Measurements from ENCODE around the gene NT5C2. TPM values are rescaled to one million over a fixed set of nuclear protein-coding genes. Genes with fewer than 3 reads are reported as not detected.
"Not testable (repeated sequence)": the region's sequence is repeated elsewhere in the genome, so short reads cannot be mapped to it uniquely, and the experiment has no call there.

NT5C2 gene
- 10 to 100 TPM; 60.8 to 62.0 TPM for total RNA-seq

DNA sequence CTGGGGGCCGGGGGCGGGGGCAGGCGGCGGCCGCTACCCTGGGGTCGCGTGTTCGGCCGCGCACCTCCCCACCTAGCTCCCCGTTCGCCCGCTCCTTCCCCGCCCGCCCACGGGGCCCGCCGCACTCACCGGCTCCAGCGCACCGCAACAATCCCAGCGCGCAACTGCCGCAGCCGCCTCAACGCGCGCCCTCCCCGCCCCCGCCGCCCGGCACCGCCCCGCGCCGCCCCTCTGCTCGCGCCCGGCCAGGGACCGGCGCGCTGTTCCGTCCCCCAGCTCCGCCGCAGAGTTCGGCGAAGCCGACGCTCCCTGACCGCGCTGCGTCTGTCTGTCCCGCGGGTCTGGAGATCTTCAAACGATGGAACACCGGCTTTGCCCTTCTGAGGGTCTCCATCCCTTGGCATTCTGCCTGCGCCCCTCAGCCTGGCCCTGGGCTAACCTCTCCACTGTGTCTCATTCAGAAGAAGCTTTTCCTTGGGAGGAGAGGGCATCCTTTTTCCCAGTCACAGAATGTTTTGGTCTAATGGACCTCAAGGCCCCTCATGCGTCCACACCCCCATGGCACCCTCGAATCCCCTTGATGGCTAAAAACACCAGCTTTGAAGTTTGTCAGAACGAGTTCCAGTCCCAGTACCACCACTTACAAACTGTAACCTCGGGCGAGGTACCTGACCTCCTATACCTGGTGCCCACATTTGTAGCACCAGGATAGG is at the start of gene NT5C2:
Gene NT5C2 (minus strand): TSS at position 166 of the 713 bp plus-strand sequence. CDS start 18,314 bp downstream, outside the sequence.
- Mint-ChIP-seq H3K4me3 (peak within 1 kb of the TSS; percentile 98), H3K9me3 (ENCODE audit: insufficient read depth) (no peaks in the 10 kb centered on the region), H3K36me3 (ENCODE audit: low read depth) (peaks cover 18% of the 10 kb centered on the region), H3K4me1 (ENCODE audit: low read depth) (peaks cover 48% of the 10 kb centered on the region), H3K27ac (peak within 1 kb of the TSS; percentile 98), H3K27me3 (ENCODE audit: low read depth) (no peaks in the 10 kb centered on the region)
- ChIA-PET POLR2A (interaction anchor here (0.7 to 2.4 kb wide), 12 partner anchors 8 to 275 kb away, joined by 3 to 11 read pairs (median 6); partner anchors contain the start of genes ATP5MK, CNNM2, PDCD11 and TAF5), CTCF (interaction anchor here (0.6 to 2.0 kb wide), 6 partner anchors 51 to 276 kb away, joined by 3 to 10 read pairs (median 4); partner anchors contain the start of gene CNNM2)
- ATAC-seq = peak; percentile 92
- DNase-seq = peak; percentile 82

DNA sequence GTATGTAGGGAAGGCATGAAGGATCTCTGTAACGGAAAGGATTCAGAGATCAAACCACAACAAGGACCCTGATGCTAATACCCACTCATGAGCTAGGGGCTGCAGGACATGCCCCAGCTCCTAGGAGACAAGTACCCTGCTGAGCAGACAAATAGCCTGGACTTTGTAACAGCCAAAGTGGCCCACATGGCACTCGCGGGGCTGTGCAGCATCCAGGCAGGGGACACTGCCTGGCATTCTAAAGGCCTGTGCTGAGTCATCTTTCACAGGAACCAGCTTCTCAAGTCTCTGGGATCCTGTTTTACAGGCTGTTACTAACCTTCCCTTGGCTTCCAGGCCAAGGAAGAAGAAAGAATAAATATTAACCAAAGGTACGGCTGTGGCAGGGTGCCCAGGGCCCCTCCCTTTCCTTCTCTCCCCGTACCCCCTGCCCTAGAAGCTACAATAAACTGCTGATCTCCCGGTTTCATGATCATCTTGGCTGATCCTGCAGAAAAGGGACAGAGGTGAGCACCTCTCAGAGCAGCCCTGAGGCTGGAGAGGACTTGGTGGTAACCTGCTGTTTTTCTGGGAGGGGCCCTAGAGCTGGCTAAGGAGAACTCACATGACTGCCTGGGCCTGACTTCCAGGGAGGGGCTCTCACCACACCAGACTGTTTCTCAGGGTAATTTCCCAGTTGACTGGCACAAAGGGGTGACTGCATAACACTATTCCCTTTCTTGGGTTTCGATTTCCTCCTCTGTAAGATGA is 48.4 kb upstream of the NT5C2 start:
- Mint-ChIP-seq H3K27me3 (ENCODE audit: low read depth) (no peaks in the 10 kb centered on the region), H3K9me3 (ENCODE audit: insufficient read depth) (no peaks in the 10 kb centered on the region), H3K27ac (no peak overlapping the region), H3K36me3 (ENCODE audit: low read depth) (no peaks in the 10 kb centered on the region), H3K4me3 (no peak overlapping the region), H3K4me1 (ENCODE audit: low read depth) (peaks cover 19% of the 10 kb centered on the region)
- POLR2A ChIA-PET = interaction anchor here (1.3 kb wide), 1 partner anchor 49 kb away, joined by 3 read pairs; no protein-coding TSS in a partner anchor
- CTCF ChIA-PET = interaction anchor here (1.3 to 1.9 kb wide), 2 partner anchors 128 to 324 kb away, joined by 3 to 12 read pairs; partner anchors contain the start of gene CNNM2
- DNase-seq = no peak
- no peak for ATAC-seq

DNA sequence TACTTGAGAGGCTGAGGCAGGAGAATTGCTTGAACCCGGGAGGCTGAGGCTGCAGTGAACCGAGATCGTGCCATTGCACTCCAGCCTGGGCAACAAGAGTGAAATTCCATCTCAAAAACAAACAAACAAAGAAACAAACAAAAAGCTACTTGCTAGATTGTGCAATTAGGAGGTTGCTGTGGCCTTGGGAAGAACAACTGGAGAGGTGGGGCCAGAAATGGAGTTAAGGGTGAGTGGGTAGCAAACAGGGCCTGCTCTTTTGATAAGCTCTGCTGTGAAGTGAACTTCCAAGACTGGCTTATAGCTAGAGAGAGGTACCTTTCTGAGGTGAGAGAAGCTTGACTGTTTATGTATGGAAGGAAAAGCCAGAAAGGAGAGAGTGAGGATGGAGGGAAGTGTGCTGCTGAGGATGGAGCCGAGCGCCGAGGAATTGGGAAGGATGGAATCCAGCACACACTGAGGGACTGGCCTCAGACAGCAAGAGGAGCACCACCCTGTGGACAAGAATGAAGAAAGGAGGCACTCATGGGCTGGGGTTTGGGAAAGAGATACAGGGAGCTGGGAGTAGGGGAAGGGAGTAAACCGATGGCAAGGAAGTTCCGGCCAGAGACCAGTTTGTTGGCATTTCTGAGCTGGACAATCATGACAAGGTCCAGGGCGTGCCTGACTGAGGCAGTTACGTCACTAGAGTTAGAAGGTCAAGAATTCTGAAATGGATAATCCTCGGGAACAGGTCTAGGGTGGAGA is 45.6 kb upstream of the NT5C2 start:
- DNase-seq (no peak), ATAC-seq (no peak)
- peaks cover 14% of the 10 kb centered on the region for H3K4me1 Mint-ChIP-seq (ENCODE audit: low read depth)
- H3K4me3 Mint-ChIP-seq = no peak overlapping the region
- H3K36me3 Mint-ChIP-seq (ENCODE audit: low read depth) = no peaks in the 10 kb centered on the region
- ChIA-PET CTCF (interaction anchor here (1.5 to 2.2 kb wide), 3 partner anchors 47 to 336 kb away, joined by 3 to 6 read pairs (median 4); partner anchors contain the start of gene CNNM2), POLR2A (interaction anchor here (0.6 to 1.5 kb wide), 3 partner anchors 34 to 51 kb away, joined by 3 to 6 read pairs (median 3); partner anchors contain the start of gene NT5C2)
- no peak overlapping the region for H3K27ac Mint-ChIP-seq
- H3K9me3 Mint-ChIP-seq (ENCODE audit: insufficient read depth) = no peaks in the 10 kb centered on the region
- H3K27me3 Mint-ChIP-seq (ENCODE audit: low read depth) = no peaks in the 10 kb centered on the region

DNA sequence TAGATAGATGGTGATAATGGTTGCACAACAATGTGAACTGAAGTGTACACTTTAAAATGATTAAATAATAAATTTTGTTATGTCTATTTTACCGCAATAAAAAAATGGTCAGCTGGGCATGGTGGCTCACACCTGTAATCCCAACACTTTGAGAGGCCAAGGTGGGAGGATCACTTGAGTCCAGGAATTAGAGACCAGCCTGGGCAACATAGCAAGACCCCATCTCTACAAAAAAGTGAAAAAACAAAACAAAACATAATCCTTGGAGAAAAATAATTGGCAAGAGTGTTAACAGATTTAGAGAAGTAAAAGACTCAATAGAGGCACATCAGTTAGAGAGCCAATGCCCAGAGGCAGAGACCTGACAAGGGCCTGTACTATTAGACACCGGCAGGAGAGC is 42.7 kb upstream of the NT5C2 start:
- CTCF ChIA-PET = interaction anchor here (1.5 kb wide), 1 partner anchor 9 kb away, joined by 4 read pairs; no protein-coding TSS in a partner anchor
- Mint-ChIP-seq H3K27ac (no peak overlapping the region), H3K9me3 (ENCODE audit: insufficient read depth) (no peaks in the 10 kb centered on the region), H3K27me3 (ENCODE audit: low read depth) (peaks cover 2% of the 10 kb centered on the region), H3K36me3 (ENCODE audit: low read depth) (no peaks in the 10 kb centered on the region), H3K4me1 (ENCODE audit: low read depth) (peaks cover 7% of the 10 kb centered on the region), H3K4me3 (no peak overlapping the region)
- POLR2A ChIA-PET = no interaction called here
- DNase-seq (no peak), ATAC-seq (no peak)

DNA sequence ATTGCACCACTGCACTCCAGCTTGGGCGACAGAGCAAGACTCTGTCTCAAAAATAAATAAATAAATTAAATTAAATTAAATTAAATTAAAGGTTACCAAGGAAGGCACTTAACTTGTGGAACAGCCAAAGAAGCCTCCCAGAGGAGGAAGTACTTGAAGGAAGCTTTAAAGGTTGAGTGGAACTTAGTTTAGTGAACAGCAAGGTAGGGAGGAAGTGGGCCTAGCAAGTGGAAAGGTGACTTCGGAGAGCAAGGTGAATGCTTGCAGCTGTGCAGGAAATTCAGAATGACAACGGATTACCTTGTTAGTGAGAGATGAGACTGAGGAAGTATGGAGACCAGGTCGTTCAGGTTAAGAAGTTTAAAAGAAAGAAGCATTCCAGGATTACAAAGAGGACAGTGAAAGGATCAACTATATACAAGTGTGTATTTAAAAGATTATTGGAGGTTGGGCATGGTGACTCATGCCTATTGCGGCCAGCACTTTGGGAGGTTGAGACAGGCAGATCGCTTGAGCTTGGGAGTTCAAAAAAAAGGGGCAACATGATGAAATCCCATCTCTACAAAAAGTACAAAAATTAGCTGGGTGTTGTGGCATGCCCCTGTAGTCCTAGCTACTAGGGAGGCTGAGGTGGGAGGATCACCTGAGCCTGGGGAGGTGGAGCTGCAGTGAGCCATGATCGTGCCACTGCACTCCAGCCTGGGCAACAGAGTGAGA is 39.9 kb upstream of the NT5C2 start:
- Mint-ChIP-seq H3K36me3 (ENCODE audit: low read depth) (no peaks in the 10 kb centered on the region), H3K4me3 (no peak overlapping the region), H3K9me3 (ENCODE audit: insufficient read depth) (no peaks in the 10 kb centered on the region), H3K27me3 (ENCODE audit: low read depth) (peaks cover 2% of the 10 kb centered on the region), H3K27ac (no peak overlapping the region), H3K4me1 (ENCODE audit: low read depth) (no peaks in the 10 kb centered on the region)
- ChIA-PET CTCF (no interaction called here), POLR2A (no interaction called here)
- DNase-seq = no peak
- no peak for ATAC-seq

DNA sequence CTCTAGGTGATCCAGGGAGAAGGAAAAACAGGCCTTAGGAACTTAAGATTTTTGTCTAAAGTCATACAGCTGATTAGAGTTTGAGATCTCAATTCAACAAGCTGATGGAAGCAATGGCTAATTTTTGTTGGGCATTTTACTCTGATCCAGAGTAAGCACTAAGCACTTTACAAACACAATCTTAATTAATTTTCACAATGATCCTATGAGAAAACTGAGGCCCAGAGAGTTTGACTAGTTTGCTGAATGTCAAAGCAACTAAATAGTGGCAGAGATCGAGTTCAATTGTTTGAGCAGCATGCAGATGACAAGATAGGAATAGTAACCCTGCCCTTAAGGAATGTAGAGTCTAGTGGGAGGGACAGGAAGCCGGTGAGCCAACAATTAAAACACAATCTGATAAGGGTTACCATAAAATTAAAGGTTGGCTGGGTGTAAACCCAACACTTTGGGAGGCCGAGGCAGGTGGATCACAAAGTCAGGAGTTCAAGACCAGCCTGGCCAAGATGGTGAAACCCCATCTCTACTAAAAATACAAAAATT is 39.1 kb upstream of the NT5C2 start:
- peaks cover 2% of the 10 kb centered on the region for H3K27me3 Mint-ChIP-seq (ENCODE audit: low read depth)
- no peak overlapping the region for H3K27ac Mint-ChIP-seq
- no peaks in the 10 kb centered on the region for H3K4me1 Mint-ChIP-seq (ENCODE audit: low read depth)
- DNase-seq (no peak), ATAC-seq (no peak)
- POLR2A ChIA-PET = no interaction called here
- H3K9me3 Mint-ChIP-seq (ENCODE audit: insufficient read depth) = no peaks in the 10 kb centered on the region
- H3K36me3 Mint-ChIP-seq (ENCODE audit: low read depth) = no peaks in the 10 kb centered on the region
- CTCF ChIA-PET = interaction anchor here (1.6 kb wide), 1 partner anchor 12 kb away, joined by 5 read pairs; no protein-coding TSS in a partner anchor
- no peak overlapping the region for H3K4me3 Mint-ChIP-seq

DNA sequence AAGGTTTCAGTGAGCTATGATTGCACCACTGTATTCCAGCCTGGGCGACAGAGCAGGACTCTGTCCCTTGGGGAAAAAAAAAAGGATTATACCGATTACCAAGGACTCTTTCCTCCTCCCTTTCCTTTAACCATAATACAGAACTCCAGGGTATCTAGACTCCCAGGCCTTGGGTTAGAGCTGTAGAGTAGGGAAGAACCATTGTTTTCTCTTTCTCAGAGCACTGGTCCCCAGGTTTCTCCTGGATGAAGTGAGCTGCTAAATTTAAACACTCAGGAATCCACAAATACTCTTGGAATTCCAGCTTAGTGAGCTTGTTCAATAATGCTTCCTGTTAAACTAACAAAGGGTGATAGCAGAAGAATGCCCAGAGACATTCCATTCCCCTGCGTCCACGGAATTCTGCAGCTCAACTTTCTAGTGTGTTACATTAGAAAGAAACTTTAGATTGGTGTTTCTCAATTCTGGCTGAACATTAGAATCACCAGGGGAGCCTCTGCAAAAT is 38.0 kb upstream of the NT5C2 start:
- no peak overlapping the region for H3K4me3 Mint-ChIP-seq
- ChIA-PET POLR2A (interaction anchor here (0.6 kb wide), 1 partner anchor 39 kb away, joined by 10 read pairs; no protein-coding TSS in a partner anchor), CTCF (interaction anchor here (0.7 to 1.6 kb wide), 2 partner anchors 13 to 84 kb away, joined by 3 to 5 read pairs; no protein-coding TSS in a partner anchor)
- ATAC-seq (no peak), DNase-seq (no peak)
- H3K36me3 Mint-ChIP-seq (ENCODE audit: low read depth) = no peaks in the 10 kb centered on the region
- H3K9me3 Mint-ChIP-seq (ENCODE audit: insufficient read depth) = no peaks in the 10 kb centered on the region
- no peak overlapping the region for H3K27ac Mint-ChIP-seq
- peaks cover 2% of the 10 kb centered on the region for H3K27me3 Mint-ChIP-seq (ENCODE audit: low read depth)
- H3K4me1 Mint-ChIP-seq (ENCODE audit: low read depth) = no peaks in the 10 kb centered on the region

DNA sequence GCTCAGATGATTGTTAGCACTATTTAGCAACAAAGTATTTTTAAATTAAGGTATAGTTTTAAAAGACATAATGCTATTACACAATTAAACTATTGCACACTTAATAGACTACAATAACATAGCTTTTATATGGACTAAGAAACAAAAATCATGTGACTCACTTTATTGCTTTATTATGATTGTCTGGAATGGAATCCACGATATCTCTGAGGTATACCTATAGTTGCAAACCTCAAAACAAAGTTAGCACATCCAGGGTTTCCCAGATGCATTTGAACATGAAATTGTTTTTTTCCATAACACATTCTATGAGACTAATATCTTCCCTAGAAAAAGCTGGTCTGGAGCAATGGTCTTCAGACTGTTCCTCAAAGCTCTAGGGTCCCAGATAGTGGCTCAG is 34.3 kb upstream of the NT5C2 start:
- Mint-ChIP-seq H3K36me3 (ENCODE audit: low read depth) (no peaks in the 10 kb centered on the region), H3K9me3 (ENCODE audit: insufficient read depth) (peaks cover 10% of the 10 kb centered on the region), H3K27ac (no peak overlapping the region), H3K4me3 (no peak overlapping the region), H3K27me3 (ENCODE audit: low read depth) (no peaks in the 10 kb centered on the region), H3K4me1 (ENCODE audit: low read depth) (no peaks in the 10 kb centered on the region)
- DNase-seq (no peak), ATAC-seq (no peak)
- ChIA-PET POLR2A (no interaction called here), CTCF (interaction anchor here (2.4 kb wide), 1 partner anchor 17 kb away, joined by 8 read pairs; no protein-coding TSS in a partner anchor)

DNA sequence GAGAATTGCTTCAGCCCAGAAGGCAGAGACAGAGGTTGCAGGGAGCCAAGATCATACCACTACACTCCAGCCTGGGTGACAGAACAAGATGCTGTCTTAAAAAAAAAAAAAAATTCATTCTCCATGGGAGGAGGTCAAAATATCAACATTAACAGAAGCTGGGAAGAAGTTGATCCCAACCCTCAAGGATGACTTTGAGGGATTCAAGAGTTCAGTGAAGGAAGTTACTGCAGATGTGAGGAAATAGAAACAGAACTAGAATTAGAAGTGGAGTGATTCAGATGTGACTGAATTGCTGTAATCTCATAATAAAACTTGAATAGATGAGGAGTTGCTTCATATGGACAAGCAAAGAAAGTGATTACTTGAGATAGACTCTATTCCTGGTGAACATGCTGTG is 32.9 kb upstream of the NT5C2 start:
- no peaks in the 10 kb centered on the region for H3K27me3 Mint-ChIP-seq (ENCODE audit: low read depth)
- ChIA-PET CTCF (interaction anchor here (2.4 kb wide), 1 partner anchor 18 kb away, joined by 8 read pairs; no protein-coding TSS in a partner anchor), POLR2A (no interaction called here)
- H3K9me3 Mint-ChIP-seq (ENCODE audit: insufficient read depth) = peaks cover 10% of the 10 kb centered on the region
- no peaks in the 10 kb centered on the region for H3K4me1 Mint-ChIP-seq (ENCODE audit: low read depth)
- H3K36me3 Mint-ChIP-seq (ENCODE audit: low read depth) = no peaks in the 10 kb centered on the region
- H3K4me3 Mint-ChIP-seq = no peak overlapping the region
- ATAC-seq (no peak), DNase-seq (no peak)
- H3K27ac Mint-ChIP-seq = no peak overlapping the region

DNA sequence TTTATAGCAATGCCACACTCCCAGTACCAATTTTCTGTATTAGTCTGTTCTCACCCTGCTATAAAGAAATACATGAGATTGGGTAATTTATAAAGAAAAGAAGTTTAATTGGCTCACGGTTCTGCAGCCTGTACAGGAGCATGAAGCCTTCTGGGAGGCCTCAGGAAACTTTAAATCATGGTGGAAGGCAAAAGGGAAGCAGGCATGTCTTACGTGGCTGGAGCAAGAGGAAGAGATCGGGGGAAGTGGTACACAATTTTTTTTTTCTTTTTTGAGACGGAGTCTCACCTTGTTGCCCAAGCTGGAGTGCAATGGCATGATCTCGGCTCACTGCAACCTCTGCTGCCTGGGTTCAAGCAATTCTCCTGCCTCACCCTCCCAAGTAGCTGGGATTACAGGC is 31.6 kb upstream of the NT5C2 start:
- H3K4me3 Mint-ChIP-seq; H3K27ac Mint-ChIP-seq; H3K9me3 Mint-ChIP-seq (ENCODE audit: insufficient read depth); ATAC-seq; POLR2A ChIA-PET; H3K4me1 Mint-ChIP-seq (ENCODE audit: low read depth); DNase-seq; H3K27me3 Mint-ChIP-seq (ENCODE audit: low read depth); H3K36me3 Mint-ChIP-seq (ENCODE audit: low read depth): not testable (repeated sequence)
- CTCF ChIA-PET = interaction anchor here (0.8 kb wide), 1 partner anchor 15 kb away, joined by 3 read pairs; no protein-coding TSS in a partner anchor

Measured in activated CD8-positive, alpha-beta T cell treated with anti-CD3 and anti-CD28 coated beads, Interleukin-2, amount 10 ng/mL, durations not matched to agents 7 days and 5 days (primary cell).